GM18861 (cell line): ENCODE results near the gene PIKFYVE.
"Not testable (repeated sequence)": the region's sequence is repeated elsewhere in the genome, so short reads cannot be mapped to it uniquely, and the experiment has no call there.

Experiments used
- ATAC-seq: cut with Tn5 transposase; IDR thresholded peaks from one replicate; pipeline ENCODE4 v1.9.1; 2021; ENCODE audit not compliant: unreplicated experiment

The PIKFYVE gene

GRCh38 chr2:208254118-208254870 lies 11.8 kb upstream of the PIKFYVE start:
- ATAC-seq = peak; percentile 67

GRCh38 chr2:208254871-208255556 lies 11.0 kb upstream of the PIKFYVE start, which contains the start of gene IDH1:
TSS of gene IDH1 (minus strand) at chr2:208255071. CDS start at chr2:208251551, 3,520 bp downstream.
- ATAC-seq = peak; percentile 75

- peak; percentile 20 for ATAC-seq
Measured at GRCh38 chr2:208255557-208256106, 10.4 kb upstream of the PIKFYVE start.

GRCh38 chr2:208256192-208256782 lies 9.8 kb upstream of the PIKFYVE start:
- no peak for ATAC-seq

- ATAC-seq = not testable (repeated sequence)
Measured at GRCh38 chr2:208256849-208257813, 8.9 kb upstream of the PIKFYVE start.

- peak; percentile 36 for ATAC-seq
Measured at GRCh38 chr2:208265371-208265800, 669 bp upstream of the PIKFYVE start.

- ATAC-seq = peak; percentile 2
Measured at GRCh38 chr2:208266553-208266893, 468 bp downstream of the PIKFYVE start.

GRCh38 chr2:208266936-208267335 lies 881 bp downstream of the PIKFYVE start:
- no peak for ATAC-seq

GRCh38 chr2:208267526-208267925 lies 1.5 kb downstream of the PIKFYVE start:
- not testable (repeated sequence) for ATAC-seq

GRCh38 chr2:208268156-208268952 lies 2.3 kb downstream of the PIKFYVE start:
- no peak for ATAC-seq

- ATAC-seq = no peak
Measured at GRCh38 chr2:208269091-208269490, 3.0 kb downstream of the PIKFYVE start.

- ATAC-seq = no peak
Measured at GRCh38 chr2:208274748-208275147, 8.7 kb downstream of the PIKFYVE start.

GRCh38 chr2:208278549-208278948 lies 12.5 kb downstream of the PIKFYVE start:
- ATAC-seq = no peak

- no peak for ATAC-seq
Measured at GRCh38 chr2:208279236-208279635, 13.2 kb downstream of the PIKFYVE start.

GRCh38 chr2:208280234-208280633 lies 14.2 kb downstream of the PIKFYVE start:
- ATAC-seq = no peak

GRCh38 chr2:208280933-208281332 lies 14.9 kb downstream of the PIKFYVE start:
- no peak for ATAC-seq

- no peak for ATAC-seq
Measured at GRCh38 chr2:208285853-208286252, 19.8 kb downstream of the PIKFYVE start.

- ATAC-seq = peak; percentile 45
Measured at GRCh38 chr2:208294482-208295024, 28.5 kb downstream of the PIKFYVE start.

- ATAC-seq = no peak
Measured at GRCh38 chr2:208295834-208296233, 29.8 kb downstream of the PIKFYVE start.
